Fibroblast of lung (primary cell): ENCODE results near the gene DUS2. TPM values are rescaled to one million over a fixed set of nuclear protein-coding genes. Genes with fewer than 3 reads are reported as not detected.
"Not testable (repeated sequence)": the region's sequence is repeated elsewhere in the genome, so short reads cannot be mapped to it uniquely, and the experiment has no call there.

Experiments
- DNase-seq, 2 donors: peaks; one replicate each; pipeline versions ENCODE4 v3.0.0 to v3.0.0-alpha.2; 2010; ENCODE audit warnings: low read depth in 2 of 2
- H2AFZ ChIP-seq: 2 replicates; pipeline ENCODE4 v1.5.1; 2012; ENCODE audit warnings: low read length, control low read depth, inconsistent platforms
- H3K27ac ChIP-seq: 2 replicates; pipeline ENCODE4 v1.5.1; 2011; ENCODE audit warnings: low read length, control low read depth; ENCODE audit not compliant: insufficient read depth
- H3K27me3 ChIP-seq: 2 replicates; pipeline ENCODE4 v1.5.1; 2011; ENCODE audit warnings: mild to moderate bottlenecking, low read length; ENCODE audit not compliant: control insufficient read depth, insufficient read depth
- H3K36me3 ChIP-seq: 2 replicates; pipeline ENCODE4 v1.5.1; 2011; ENCODE audit warnings: low read length; ENCODE audit not compliant: control insufficient read depth, insufficient read depth
- H3K4me1 ChIP-seq: 2 replicates; pipeline ENCODE4 v1.5.1; 2011; ENCODE audit warnings: low read length; ENCODE audit not compliant: control insufficient read depth, insufficient read depth; ENCODE audit errors: extremely low read depth
- H3K4me2 ChIP-seq: 2 replicates; pipeline ENCODE4 v1.5.1; 2011; ENCODE audit warnings: low read length, control low read depth; ENCODE audit not compliant: insufficient read depth; ENCODE audit errors: extremely low read depth
- H3K4me3 ChIP-seq, 4 experiments: fragments of 200-600 bp in 1 of 4; sonication (generic) in 1 of 4; replicated peaks in 1 of 4; 2 replicates each; pipeline ENCODE4 v1.5.1; 2011 to 2016; ENCODE audit warnings: low read length in 4 of 4, low read depth in 3 of 4, mild to moderate bottlenecking in 3 of 4, control low read depth in 2 of 4, inconsistent platforms in 1 of 4, mixed read lengths in 1 of 4; ENCODE audit not compliant: insufficient read depth in 1 of 4; ENCODE audit errors: control extremely low read depth in 1 of 4
- H3K79me2 ChIP-seq: 2 replicates; pipeline ENCODE4 v1.5.1; 2012; ENCODE audit warnings: mild to moderate bottlenecking, low read length, inconsistent platforms; ENCODE audit not compliant: control insufficient read depth, insufficient read depth
- H3K9ac ChIP-seq: 2 replicates; pipeline ENCODE4 v1.5.1; 2011; ENCODE audit warnings: mild to moderate bottlenecking, low read length, control low read depth; ENCODE audit not compliant: insufficient read depth
- H3K9me3 ChIP-seq: 2 replicates; pipeline ENCODE4 v1.5.1; 2012; ENCODE audit warnings: low read depth, low read length; ENCODE audit not compliant: control insufficient read depth, insufficient read depth
- H4K20me1 ChIP-seq: 2 replicates; pipeline ENCODE4 v1.5.1; 2011; ENCODE audit warnings: low read length; ENCODE audit not compliant: control insufficient read depth, insufficient read depth; ENCODE audit errors: extremely low read depth
- EZH2 ChIP-seq: IDR thresholded peaks from 2 replicates; pipeline ENCODE4 v1.5.1; 2012; ENCODE audit warnings: low read length, control low read depth, mild to moderate bottlenecking; ENCODE audit errors: missing control alignments
- polyA plus RNA-seq, 2 donors: library from polyadenylated mRNA; depleted of rRNA in 1 of 2; stranded (reverse) in 1 of 2; unstranded in 1 of 2; fragments of >200 nt; gene quantifications; 2 replicates each; pipeline ENCODE4 v1.2.1, GENCODE V29; 2011 to 2012; ENCODE audit warnings: missing spikeins in 1 of 2
- total RNA-seq: library from RNA; depleted of rRNA; stranded (reverse); fragments of >200 nt; gene quantifications from 2 replicates; pipeline ENCODE4 v1.2.1, GENCODE V29; 2014
- TF ChIP-seq, protein P1 (sequence below), 2 donors: IDR thresholded peaks in 1 of 2; conservative IDR thresholded peaks in 1 of 2; 1 replicate in 1 of 2; 2 replicates in 1 of 2; pipeline ENCODE4 v1.5.1; 2011 to 2012; ENCODE audit warnings: low read length in 2 of 2, control low read depth in 1 of 2, inconsistent platforms in 1 of 2, low read depth in 1 of 2, mild to moderate bottlenecking in 1 of 2

Gene DUS2
- total and polyA plus RNA-seq, 2 donors (not counting 1 experiment from before 2014, with no cell fraction given) = 10.2 to 16.8 TPM

DNA sequence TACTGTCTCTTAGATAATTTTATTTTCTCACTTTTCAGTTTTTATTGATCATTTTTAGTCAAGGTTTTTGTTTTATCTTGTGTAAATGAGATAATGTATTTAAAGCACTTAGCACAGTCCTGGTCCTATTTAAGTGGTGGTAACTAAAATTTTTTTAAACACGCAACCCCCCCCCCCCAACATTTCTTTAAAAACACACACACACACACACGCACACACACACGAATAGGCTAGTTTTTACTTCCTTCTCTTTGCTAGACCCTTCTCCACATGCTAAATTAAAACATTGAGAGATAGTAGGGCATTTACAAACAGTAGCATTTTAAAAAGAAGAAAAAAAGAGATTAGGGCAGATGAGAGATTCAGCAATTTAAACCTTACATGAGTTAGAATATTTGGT is 67.0 kb downstream of the DUS2 start:
- no peak overlapping the region for H3K9ac ChIP-seq
- H3K4me3 ChIP-seq = no peak overlapping the region
- no peak overlapping the region for H2AFZ ChIP-seq
- no peak overlapping the region for H3K4me2 ChIP-seq
- no peaks in the 10 kb centered on the region for H3K27me3 ChIP-seq
- no peaks in the 10 kb centered on the region for H3K36me3 ChIP-seq
- no peaks in the 10 kb centered on the region for H3K9me3 ChIP-seq
- no peak overlapping the region for H3K27ac ChIP-seq
- H3K79me2 ChIP-seq = peaks cover 75% of the 10 kb centered on the region
- no peak for TF ChIP-seq EZH2
- TF ChIP-seq, protein P1, sequence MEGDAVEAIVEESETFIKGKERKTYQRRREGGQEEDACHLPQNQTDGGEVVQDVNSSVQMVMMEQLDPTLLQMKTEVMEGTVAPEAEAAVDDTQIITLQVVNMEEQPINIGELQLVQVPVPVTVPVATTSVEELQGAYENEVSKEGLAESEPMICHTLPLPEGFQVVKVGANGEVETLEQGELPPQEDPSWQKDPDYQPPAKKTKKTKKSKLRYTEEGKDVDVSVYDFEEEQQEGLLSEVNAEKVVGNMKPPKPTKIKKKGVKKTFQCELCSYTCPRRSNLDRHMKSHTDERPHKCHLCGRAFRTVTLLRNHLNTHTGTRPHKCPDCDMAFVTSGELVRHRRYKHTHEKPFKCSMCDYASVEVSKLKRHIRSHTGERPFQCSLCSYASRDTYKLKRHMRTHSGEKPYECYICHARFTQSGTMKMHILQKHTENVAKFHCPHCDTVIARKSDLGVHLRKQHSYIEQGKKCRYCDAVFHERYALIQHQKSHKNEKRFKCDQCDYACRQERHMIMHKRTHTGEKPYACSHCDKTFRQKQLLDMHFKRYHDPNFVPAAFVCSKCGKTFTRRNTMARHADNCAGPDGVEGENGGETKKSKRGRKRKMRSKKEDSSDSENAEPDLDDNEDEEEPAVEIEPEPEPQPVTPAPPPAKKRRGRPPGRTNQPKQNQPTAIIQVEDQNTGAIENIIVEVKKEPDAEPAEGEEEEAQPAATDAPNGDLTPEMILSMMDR (conservative IDR thresholded peaks at IDR 0.05 in 1 of 2, IDR thresholded peaks at IDR 0.05 in 1 of 2; ENCODE audit: low read depth in 1 of 2, low read length in 2 of 2) = no peak
- peaks cover 1% of the 10 kb centered on the region for H4K20me1 ChIP-seq
- H3K4me1 ChIP-seq = no peaks in the 10 kb centered on the region
- no peak for DNase-seq

DNA sequence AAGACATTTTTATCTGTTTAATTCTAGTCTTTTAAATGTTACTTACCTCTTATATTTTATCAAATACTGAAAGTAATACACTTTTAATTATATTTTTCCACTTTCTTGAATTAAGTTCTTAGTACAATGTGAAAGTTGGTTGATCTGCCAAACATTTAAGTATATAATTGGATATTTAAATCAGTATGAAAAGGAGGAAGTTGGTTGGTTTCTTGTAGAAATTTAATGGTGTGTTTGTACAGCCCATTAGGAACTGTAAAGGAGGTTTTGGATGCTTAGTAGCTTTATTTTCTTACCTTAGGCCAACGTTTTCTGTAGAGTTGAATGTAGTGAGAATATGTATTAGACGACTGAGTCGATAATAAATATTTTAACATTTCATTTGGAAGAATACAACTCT is 67.4 kb downstream of the DUS2 start:
- no peak for DNase-seq
- Histone ChIP-seq H3K4me2 (no peak overlapping the region), H2AFZ (no peak overlapping the region), H3K9me3 (no peaks in the 10 kb centered on the region), H3K4me3 (no peak overlapping the region), H3K36me3 (no peaks in the 10 kb centered on the region), H3K4me1 (no peaks in the 10 kb centered on the region), H3K79me2 (peaks cover 78% of the 10 kb centered on the region), H3K27ac (no peak overlapping the region), H4K20me1 (peaks cover 1% of the 10 kb centered on the region), H3K27me3 (no peaks in the 10 kb centered on the region), H3K9ac (no peak overlapping the region)
- TF ChIP-seq, protein P1 (conservative IDR thresholded peaks at IDR 0.05 in 1 of 2, IDR thresholded peaks at IDR 0.05 in 1 of 2; ENCODE audit: low read depth in 1 of 2, low read length in 2 of 2) = no peak
- TF ChIP-seq EZH2 = no peak

DNA sequence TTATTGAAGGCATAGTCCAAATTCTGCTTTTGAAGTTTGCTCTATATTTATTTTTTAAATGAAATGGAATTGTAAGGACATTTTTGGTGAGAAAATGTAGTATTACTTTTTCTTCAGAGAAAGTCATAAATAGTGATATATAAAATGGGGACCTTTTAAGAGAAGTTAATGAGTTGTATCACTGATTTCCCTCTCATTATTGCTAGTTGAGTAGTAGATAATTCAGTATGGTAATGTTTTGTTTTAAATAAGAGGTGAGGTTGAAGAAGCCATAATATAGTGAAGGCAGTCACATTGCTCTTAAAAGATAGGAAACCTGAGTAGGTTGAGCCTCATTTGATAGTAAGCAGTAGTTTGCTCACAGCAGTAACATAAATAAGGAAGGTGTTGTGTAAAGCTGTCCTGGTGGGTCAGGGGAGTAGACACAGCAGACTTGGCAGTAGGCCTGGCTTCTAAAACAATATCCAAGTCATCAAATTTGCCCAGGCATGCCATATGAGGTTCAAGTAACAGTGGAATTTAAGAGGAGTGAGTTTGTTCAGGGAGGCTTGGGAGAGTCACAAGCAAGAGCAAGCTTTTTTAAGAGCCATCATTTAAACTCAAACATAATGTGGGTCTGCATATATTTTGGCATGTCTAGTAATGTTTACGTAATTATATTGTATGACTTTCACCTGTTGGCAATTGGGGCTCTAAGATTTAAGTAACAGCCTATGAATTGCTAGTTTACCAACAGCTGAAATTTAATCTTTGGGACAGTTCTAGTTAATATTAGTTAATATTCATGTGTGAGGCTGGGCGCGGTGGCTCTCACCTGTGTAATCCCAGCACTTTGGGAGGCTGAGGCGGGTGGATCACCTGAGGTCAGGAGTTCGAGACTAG is 68.5 kb downstream of the DUS2 start:
- DNase-seq = peak; percentile 70
- H3K9me3 ChIP-seq = no peaks in the 10 kb centered on the region
- H3K9ac ChIP-seq = no peak overlapping the region
- peaks cover 1% of the 10 kb centered on the region for H4K20me1 ChIP-seq
- TF ChIP-seq, protein P1 (conservative IDR thresholded peaks at IDR 0.05 in 1 of 2, IDR thresholded peaks at IDR 0.05 in 1 of 2; ENCODE audit: low read depth in 1 of 2, low read length in 2 of 2) = no peak
- no peaks in the 10 kb centered on the region for H3K4me1 ChIP-seq
- H3K79me2 ChIP-seq = peaks cover 78% of the 10 kb centered on the region
- no peak overlapping the region for H2AFZ ChIP-seq
- H3K4me2 ChIP-seq = no peak overlapping the region
- no peak overlapping the region for H3K27ac ChIP-seq
- H3K27me3 ChIP-seq = no peaks in the 10 kb centered on the region
- H3K4me3 ChIP-seq = no peak overlapping the region
- H3K36me3 ChIP-seq = no peaks in the 10 kb centered on the region

DNA sequence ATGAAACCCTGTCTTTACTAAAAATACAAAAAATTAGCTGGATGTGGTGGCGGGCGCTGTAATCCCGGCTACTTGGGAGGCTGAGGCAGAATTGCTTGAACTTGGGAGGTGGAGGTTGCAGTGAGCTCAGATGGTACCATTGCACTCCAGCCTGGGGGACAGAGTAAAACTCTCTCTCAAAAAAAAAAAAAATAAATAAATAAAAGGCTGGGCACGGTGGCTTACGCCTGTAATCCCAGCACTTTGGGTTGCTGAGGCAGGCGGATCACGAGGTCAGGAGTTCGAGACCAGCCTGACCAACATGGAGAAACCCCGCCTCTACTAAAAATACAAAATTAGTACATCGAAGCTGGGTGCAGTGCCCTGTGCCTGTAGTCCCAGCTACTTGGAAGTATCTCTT is 69.2 kb downstream of the DUS2 start:
- H3K4me3 ChIP-seq, H3K4me1 ChIP-seq, H3K9ac ChIP-seq, DNase-seq, H3K9me3 ChIP-seq, H2AFZ ChIP-seq, H4K20me1 ChIP-seq, H3K4me2 ChIP-seq, H3K27me3 ChIP-seq, H3K36me3 ChIP-seq, H3K27ac ChIP-seq: not testable (repeated sequence)
- peaks cover 76% of the 10 kb centered on the region for H3K79me2 ChIP-seq
